ENCODE results near the gene MAP1B.

DNA sequence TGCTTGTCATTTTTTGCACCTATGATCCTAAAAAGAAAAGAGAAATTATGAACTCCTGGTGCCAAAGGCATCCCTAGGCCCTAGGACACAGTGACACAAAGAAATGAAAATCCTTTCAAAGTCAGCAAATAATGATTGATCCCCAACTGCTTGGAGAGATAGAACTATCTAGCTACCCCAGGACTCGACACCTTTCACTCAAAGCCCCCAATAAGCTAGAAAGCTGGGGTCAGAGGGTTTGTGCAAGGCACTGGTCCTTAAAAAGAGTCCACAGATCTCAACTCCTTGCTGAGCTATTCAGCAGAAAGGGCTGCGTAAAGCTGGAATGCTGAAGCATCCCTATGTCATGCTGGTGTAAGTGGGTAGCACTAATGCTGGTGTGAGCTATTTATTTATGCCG, 31.8 kb upstream of the MAP1B start:
- TF ChIP-seq, protein P1, sequence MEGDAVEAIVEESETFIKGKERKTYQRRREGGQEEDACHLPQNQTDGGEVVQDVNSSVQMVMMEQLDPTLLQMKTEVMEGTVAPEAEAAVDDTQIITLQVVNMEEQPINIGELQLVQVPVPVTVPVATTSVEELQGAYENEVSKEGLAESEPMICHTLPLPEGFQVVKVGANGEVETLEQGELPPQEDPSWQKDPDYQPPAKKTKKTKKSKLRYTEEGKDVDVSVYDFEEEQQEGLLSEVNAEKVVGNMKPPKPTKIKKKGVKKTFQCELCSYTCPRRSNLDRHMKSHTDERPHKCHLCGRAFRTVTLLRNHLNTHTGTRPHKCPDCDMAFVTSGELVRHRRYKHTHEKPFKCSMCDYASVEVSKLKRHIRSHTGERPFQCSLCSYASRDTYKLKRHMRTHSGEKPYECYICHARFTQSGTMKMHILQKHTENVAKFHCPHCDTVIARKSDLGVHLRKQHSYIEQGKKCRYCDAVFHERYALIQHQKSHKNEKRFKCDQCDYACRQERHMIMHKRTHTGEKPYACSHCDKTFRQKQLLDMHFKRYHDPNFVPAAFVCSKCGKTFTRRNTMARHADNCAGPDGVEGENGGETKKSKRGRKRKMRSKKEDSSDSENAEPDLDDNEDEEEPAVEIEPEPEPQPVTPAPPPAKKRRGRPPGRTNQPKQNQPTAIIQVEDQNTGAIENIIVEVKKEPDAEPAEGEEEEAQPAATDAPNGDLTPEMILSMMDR (IDR thresholded peaks at IDR 0.05; ENCODE audit: borderline replicate concordance, extremely low read depth, low read length, poor library complexity, severe bottlenecking) = no peak
- TF ChIP-seq EZH2 (IDR thresholded peaks at IDR 0.05; ENCODE audit: borderline replicate concordance, low read depth, low read length, severe bottlenecking) = no peak
